ENCODE results near the gene ADAMTS20.

The ADAMTS20 gene

GRCh38 chr12:43307126-43307525 lies 244.9 kb downstream of the ADAMTS20 start:
- DNase-seq = no peak

- DNase-seq = no peak
These were observed 245.9 kb downstream of the ADAMTS20 start for GRCh38 chr12:43306066-43306465.

- DNase-seq = no peak
These were observed 246.9 kb downstream of the ADAMTS20 start for GRCh38 chr12:43305065-43305464.
